T-helper 2 cell treated with Interferon-gamma antibody and Interleukin-4, amounts not matched to agents 100 ng/mL and 5 ng/mL, for 36 hours (primary cell): ENCODE data around the gene KIF5B. TPM values are rescaled to one million over a fixed set of nuclear protein-coding genes. Genes with fewer than 3 reads are reported as not detected.
"Not testable (repeated sequence)": the region's sequence is repeated elsewhere in the genome, so short reads cannot be mapped to it uniquely, and the experiment has no call there.

Experiments used
- intact Hi-C: fragments of 100-400 bp; cut with micrococcal nuclease; formaldehyde crosslinking; loops from one replicate; pipeline ENCODE4 v1.15.1; 2023
- total RNA-seq: library from RNA; stranded (reverse); gene quantifications from 2 replicates; pipeline ENCODE4 v1.2.3, GENCODE V29; 2022

Gene KIF5B
- 69.3 and 70.4 TPM in 2 replicates for total RNA-seq

GRCh38 chr10:32056136-32057035 lies at the start of gene KIF5B:
KIF5B (minus strand) TSS chr10:32056425; CDS start chr10:32055973, 452 bp downstream.
- intact Hi-C loops, result loop anchor here (1.0 to 5.0 kb wide), 6 partner anchors 94 to 739 kb away; partner anchors contain the start of genes ARHGAP12, CCDC7, EPC1 and ZEB1

GRCh38 chr10:32105782-32106382 lies 49.7 kb upstream of the KIF5B start:
- intact Hi-C loops, result no loop called here

- intact Hi-C loops, result no loop called here
Measured at GRCh38 chr10:32104622-32105509, 48.6 kb upstream of the KIF5B start.

- intact Hi-C loops, result no loop called here
Measured at GRCh38 chr10:32104181-32104580, 48.0 kb upstream of the KIF5B start.

GRCh38 chr10:32103721-32104120 lies 47.5 kb upstream of the KIF5B start:
- intact Hi-C loops, result no loop called here

- intact Hi-C loops, result not testable (repeated sequence)
Measured at GRCh38 chr10:32098566-32099259, 42.5 kb upstream of the KIF5B start.

GRCh38 chr10:32095116-32095733 lies 39.0 kb upstream of the KIF5B start:
- intact Hi-C loops, result no loop called here

- intact Hi-C loops, result no loop called here
Measured at GRCh38 chr10:32093650-32094049, 37.4 kb upstream of the KIF5B start.

GRCh38 chr10:32091046-32091445 lies 34.8 kb upstream of the KIF5B start:
- intact Hi-C loops, result no loop called here

GRCh38 chr10:32084185-32084851 lies 28.1 kb upstream of the KIF5B start:
- intact Hi-C loops, result no loop called here

GRCh38 chr10:32077896-32078485 lies 21.8 kb upstream of the KIF5B start:
- intact Hi-C loops, result no loop called here

- intact Hi-C loops, result no loop called here
Measured at GRCh38 chr10:32073659-32074058, 17.4 kb upstream of the KIF5B start.

GRCh38 chr10:32073128-32073527 lies 16.9 kb upstream of the KIF5B start:
- intact Hi-C loops, result no loop called here

GRCh38 chr10:32072025-32072800 lies 16.0 kb upstream of the KIF5B start:
- intact Hi-C loops, result no loop called here

- intact Hi-C loops, result no loop called here
Measured at GRCh38 chr10:32070645-32071044, 14.4 kb upstream of the KIF5B start.

- intact Hi-C loops, result no loop called here
Measured at GRCh38 chr10:32068569-32068968, 12.3 kb upstream of the KIF5B start.

GRCh38 chr10:32067931-32068330 lies 11.7 kb upstream of the KIF5B start:
- intact Hi-C loops, result not testable (repeated sequence)

GRCh38 chr10:32065856-32066255 lies 9.6 kb upstream of the KIF5B start:
- intact Hi-C loops, result no loop called here

GRCh38 chr10:32061440-32061839 lies 5.2 kb upstream of the KIF5B start:
- intact Hi-C loops, result no loop called here
